Mesothelial cell of epicardium (in vitro differentiated cells): Measurements from ENCODE around the gene ARID2. TPM values are rescaled to one million over a fixed set of nuclear protein-coding genes. Genes with fewer than 3 reads are reported as not detected.

Experiments used
- DNase-seq, 2 experiments: peaks; one replicate each; pipeline ENCODE4 v3.0.0; 2021; ENCODE audit warnings: low spot score in 2 of 2; ENCODE audit not compliant: unreplicated experiment in 2 of 2
- H3K27ac Mint-ChIP-seq: 2 replicates; pipeline ENCODE4 v1.8.0; 2021; ENCODE audit warnings: mixed read lengths
- H3K27me3 Mint-ChIP-seq: 2 replicates; pipeline ENCODE4 v1.8.0; 2021; ENCODE audit warnings: low read depth, mixed read lengths
- H3K36me3 Mint-ChIP-seq: 2 replicates; pipeline ENCODE4 v1.8.0; 2021; ENCODE audit warnings: mixed read lengths
- H3K4me1 Mint-ChIP-seq: 2 replicates; pipeline ENCODE4 v1.8.0; 2021; ENCODE audit warnings: mixed read lengths
- H3K4me3 Mint-ChIP-seq: 2 replicates; pipeline ENCODE4 v1.8.0; 2021; ENCODE audit warnings: mild to moderate bottlenecking, moderate library complexity, mixed read lengths
- H3K9me3 Mint-ChIP-seq: 2 replicates; pipeline ENCODE4 v1.8.0; 2021; ENCODE audit warnings: mixed read lengths
- total RNA-seq: library from RNA; stranded (reverse); gene quantifications from 3 replicates; pipeline ENCODE4 v1.2.1, GENCODE V29; 2021
- TF ChIP-seq, protein P1 (sequence below): fragments of 200-600 bp; sonication (generic); IDR thresholded peaks from one replicate; pipeline ENCODE4 v1.5.0; 2021; ENCODE audit warnings: antibody characterized with exemption; ENCODE audit not compliant: unreplicated experiment

The ARID2 gene
- total RNA-seq, 1 donor from 2014 or later, result 67.1 TPM

DNA sequence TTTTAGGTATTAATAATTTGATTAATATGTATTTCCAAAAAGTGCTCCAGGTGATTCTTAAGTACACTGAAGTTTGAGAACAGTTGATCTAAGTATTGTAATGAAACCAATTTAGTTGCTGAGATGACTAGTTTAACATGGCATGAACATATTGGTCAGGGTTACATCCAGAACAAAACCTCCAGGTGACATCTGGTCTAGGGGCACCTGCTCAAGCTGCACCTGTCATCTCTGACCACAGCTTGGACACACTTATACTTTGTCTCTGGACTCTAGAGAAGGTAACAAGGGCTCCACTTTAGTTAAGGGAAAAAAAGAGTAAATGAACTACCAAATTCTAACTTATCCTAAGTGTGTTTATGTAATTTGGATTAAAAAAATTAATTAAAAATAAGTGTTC is 8.1 kb downstream of the ARID2 start:
- Mint-ChIP-seq H3K4me3 (no peak overlapping the region), H3K27ac (no peak overlapping the region), H3K9me3 (peaks cover 33% of the 10 kb centered on the region)

DNA sequence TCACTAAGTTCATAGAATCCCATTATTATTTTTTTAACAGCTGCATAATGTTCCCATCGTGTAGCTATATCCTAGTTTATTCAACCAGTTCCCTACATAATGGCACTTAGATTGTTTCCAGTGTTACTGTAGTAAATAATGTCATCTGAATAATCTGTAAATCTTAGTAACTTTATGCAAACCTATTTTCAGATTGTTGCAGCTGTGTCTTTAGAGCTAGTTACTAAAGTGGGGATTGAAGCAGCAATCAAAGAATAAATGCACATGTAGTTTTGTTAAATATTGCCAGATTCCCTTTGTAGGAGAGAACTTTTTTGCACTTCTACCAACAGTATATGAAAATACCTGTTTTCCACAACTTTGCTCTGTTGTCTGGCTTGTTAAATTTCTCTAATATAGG is 13.1 kb downstream of the ARID2 start:
- Mint-ChIP-seq H3K27ac (no peak overlapping the region), H3K36me3 (peaks cover 42% of the 10 kb centered on the region), H3K27me3 (no peaks in the 10 kb centered on the region), H3K4me3 (no peak overlapping the region), H3K9me3 (peaks cover 20% of the 10 kb centered on the region), H3K4me1 (no peaks in the 10 kb centered on the region)
- TF ChIP-seq, protein P1, sequence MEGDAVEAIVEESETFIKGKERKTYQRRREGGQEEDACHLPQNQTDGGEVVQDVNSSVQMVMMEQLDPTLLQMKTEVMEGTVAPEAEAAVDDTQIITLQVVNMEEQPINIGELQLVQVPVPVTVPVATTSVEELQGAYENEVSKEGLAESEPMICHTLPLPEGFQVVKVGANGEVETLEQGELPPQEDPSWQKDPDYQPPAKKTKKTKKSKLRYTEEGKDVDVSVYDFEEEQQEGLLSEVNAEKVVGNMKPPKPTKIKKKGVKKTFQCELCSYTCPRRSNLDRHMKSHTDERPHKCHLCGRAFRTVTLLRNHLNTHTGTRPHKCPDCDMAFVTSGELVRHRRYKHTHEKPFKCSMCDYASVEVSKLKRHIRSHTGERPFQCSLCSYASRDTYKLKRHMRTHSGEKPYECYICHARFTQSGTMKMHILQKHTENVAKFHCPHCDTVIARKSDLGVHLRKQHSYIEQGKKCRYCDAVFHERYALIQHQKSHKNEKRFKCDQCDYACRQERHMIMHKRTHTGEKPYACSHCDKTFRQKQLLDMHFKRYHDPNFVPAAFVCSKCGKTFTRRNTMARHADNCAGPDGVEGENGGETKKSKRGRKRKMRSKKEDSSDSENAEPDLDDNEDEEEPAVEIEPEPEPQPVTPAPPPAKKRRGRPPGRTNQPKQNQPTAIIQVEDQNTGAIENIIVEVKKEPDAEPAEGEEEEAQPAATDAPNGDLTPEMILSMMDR, result no peak
- DNase-seq, result no peak

More for the DNA sequence above, 8.1 kb downstream of the ARID2 start:
- H3K36me3 Mint-ChIP-seq, result peaks cover 54% of the 10 kb centered on the region
- no peak for DNase-seq
- TF ChIP-seq, protein P1, result no peak
- H3K4me1 Mint-ChIP-seq, result peaks cover 10% of the 10 kb centered on the region
- H3K27me3 Mint-ChIP-seq, result no peaks in the 10 kb centered on the region

DNA sequence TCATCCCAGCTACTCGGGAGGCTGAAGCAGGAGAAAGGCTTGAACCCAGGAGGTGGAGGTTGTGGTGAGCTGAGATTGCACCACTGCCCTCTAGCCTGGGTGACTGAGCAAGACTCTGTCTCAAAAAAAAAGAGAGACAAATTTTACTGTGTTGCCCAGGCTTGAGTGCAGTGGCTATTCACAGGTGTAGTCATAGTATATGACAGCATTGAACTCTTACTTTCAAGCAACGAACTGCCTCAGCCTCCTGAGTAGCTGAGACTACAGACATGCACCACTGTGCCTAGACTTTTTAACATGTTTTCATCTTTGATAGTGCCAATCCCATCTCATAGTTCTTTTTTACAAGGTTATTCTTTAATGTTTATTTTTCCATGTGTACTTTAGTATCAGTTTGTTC is 13.7 kb downstream of the ARID2 start:
- no peaks in the 10 kb centered on the region for H3K4me1 Mint-ChIP-seq
- H3K4me3 Mint-ChIP-seq, result no peak overlapping the region
- H3K27me3 Mint-ChIP-seq, result no peaks in the 10 kb centered on the region
- H3K9me3 Mint-ChIP-seq, result peaks cover 19% of the 10 kb centered on the region
- H3K36me3 Mint-ChIP-seq, result peaks cover 40% of the 10 kb centered on the region
- TF ChIP-seq, protein P1, result no peak
- DNase-seq, result no peak
- no peak overlapping the region for H3K27ac Mint-ChIP-seq

DNA sequence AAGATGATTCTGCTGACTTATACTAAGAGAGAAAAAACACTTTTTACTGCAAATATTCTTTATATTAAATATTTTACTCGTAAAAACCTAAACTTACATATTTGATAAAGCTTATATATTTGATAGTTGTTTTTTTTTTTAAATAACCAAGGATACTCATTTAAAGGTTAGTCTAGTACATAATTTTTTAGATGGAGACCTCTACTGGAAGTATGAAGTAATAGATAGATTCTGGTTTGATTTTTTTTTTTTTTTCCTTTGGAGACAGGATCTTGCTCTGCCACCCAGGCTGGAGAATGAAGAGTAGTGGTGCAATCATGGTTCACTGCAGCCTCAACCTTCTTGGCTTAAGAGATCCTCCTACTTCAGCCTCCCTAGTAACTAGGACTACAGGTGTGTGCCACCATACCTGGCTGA is 16.4 kb downstream of the ARID2 start:
- Mint-ChIP-seq H3K4me1 (no peaks in the 10 kb centered on the region), H3K27ac (no peak overlapping the region), H3K4me3 (no peak overlapping the region), H3K36me3 (peaks cover 41% of the 10 kb centered on the region), H3K27me3 (no peaks in the 10 kb centered on the region), H3K9me3 (peaks cover 10% of the 10 kb centered on the region)
- DNase-seq, result no peak
- TF ChIP-seq, protein P1, result no peak

DNA sequence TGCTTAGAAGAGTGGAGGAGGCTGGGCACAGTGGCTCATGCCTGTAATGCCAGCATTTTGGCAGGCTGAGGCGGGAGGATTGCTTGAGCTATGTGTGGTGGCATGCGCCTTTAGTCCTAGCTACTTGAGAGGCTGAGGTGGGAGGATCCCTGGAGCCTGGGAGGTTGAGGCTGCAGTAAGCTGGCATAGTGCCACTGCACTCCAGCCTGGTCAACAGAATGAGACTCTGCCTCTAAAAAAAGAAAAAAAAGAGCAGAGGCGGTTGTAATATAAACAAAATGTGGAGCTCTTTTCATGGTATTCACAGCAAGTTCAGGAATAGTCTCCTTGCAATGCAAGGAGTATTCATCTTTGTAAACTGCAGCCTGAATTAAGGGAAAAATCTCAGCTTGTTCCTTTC is 27.2 kb downstream of the ARID2 start:
- TF ChIP-seq, protein P1, result no peak
- Mint-ChIP-seq H3K9me3 (no peaks in the 10 kb centered on the region), H3K27me3 (no peaks in the 10 kb centered on the region), H3K27ac (no peak overlapping the region), H3K4me1 (peaks cover 9% of the 10 kb centered on the region), H3K4me3 (no peak overlapping the region), H3K36me3 (peaks cover 12% of the 10 kb centered on the region)
- no peak for DNase-seq

DNA sequence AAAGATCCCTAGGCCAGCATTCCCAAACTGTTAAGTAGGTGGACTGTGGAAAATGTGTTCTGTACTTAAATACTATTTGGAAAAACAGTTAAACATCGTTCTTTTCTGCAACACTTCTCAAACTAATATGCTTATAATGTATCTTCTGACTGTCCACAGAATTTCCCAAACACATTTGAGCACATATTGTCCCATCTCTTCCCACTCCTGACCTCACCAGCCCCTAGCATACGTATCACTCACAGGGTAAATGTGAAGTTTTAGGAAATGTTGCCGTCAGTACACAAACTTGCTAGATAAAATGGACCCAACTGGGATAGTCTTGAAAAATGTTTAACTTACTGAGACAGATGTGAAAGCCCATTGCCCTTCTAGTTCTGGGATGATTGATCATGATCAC is 27.7 kb downstream of the ARID2 start:
- Mint-ChIP-seq H3K4me1 (peaks cover 9% of the 10 kb centered on the region), H3K4me3 (no peak overlapping the region), H3K27ac (no peak overlapping the region)

More for the DNA sequence above, 27.7 kb downstream of the ARID2 start:
- Mint-ChIP-seq H3K36me3 (peaks cover 11% of the 10 kb centered on the region), H3K9me3 (no peaks in the 10 kb centered on the region), H3K27me3 (no peaks in the 10 kb centered on the region)
- no peak for DNase-seq
- TF ChIP-seq, protein P1, result no peak
